ENCODE measurements around the gene NR1I2.

The NR1I2 gene

GRCh38 chr3:119826711-119827608 is 45.1 kb downstream of the NR1I2 start:
- Histone ChIP-seq H3K9me3 (ENCODE audit: control insufficient read depth, low read depth, low read length) (no peaks in the 10 kb centered on the region), H3K4me3 (ENCODE audit: low read length) (no peak overlapping the region), H3K27me3 (ENCODE audit: control insufficient read depth, insufficient read depth, low read length) (no peaks in the 10 kb centered on the region), H3K9ac (ENCODE audit: low read length) (no peak overlapping the region), H3K4me1 (ENCODE audit: control insufficient read depth, low read depth, low read length) (peaks cover 29% of the 10 kb centered on the region), H3K27ac (ENCODE audit: low read length) (no peak overlapping the region), H3K36me3 (ENCODE audit: control insufficient read depth, low read depth, low read length) (no peaks in the 10 kb centered on the region)

GRCh38 chr3:119829420-119829819 is 47.5 kb downstream of the NR1I2 start:
- peaks cover 29% of the 10 kb centered on the region for H3K4me1 ChIP-seq (ENCODE audit: control insufficient read depth, low read depth, low read length)
- no peak overlapping the region for H3K4me3 ChIP-seq (ENCODE audit: low read length)
- no peaks in the 10 kb centered on the region for H3K27me3 ChIP-seq (ENCODE audit: control insufficient read depth, insufficient read depth, low read length)
- no peak overlapping the region for H3K9ac ChIP-seq (ENCODE audit: low read length)
- H3K27ac ChIP-seq (ENCODE audit: low read length) = no peak overlapping the region
- H3K9me3 ChIP-seq (ENCODE audit: control insufficient read depth, low read depth, low read length) = no peaks in the 10 kb centered on the region
- H3K36me3 ChIP-seq (ENCODE audit: control insufficient read depth, low read depth, low read length) = no peaks in the 10 kb centered on the region

DNA sequence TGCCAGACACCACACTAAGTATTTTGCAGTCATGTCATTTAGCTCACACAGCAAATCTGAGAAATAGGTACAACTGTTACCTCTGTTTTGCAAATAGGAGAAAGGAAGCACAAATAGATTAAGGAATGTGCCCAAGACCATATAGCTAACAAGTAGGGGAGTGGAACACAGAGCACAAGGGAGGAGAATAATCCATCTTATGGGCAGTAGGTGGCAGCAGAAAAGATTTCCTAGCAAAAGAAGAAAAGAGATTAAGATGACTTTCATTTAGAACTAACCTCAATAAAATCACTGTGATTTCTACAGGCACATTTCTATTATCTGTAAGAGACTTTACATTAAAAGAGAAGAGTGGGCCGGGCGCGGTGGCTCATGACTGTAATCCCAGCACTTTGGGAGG is 49.1 kb downstream of the NR1I2 start:
- no peaks in the 10 kb centered on the region for H3K36me3 ChIP-seq (ENCODE audit: control insufficient read depth, low read depth, low read length)
- no peaks in the 10 kb centered on the region for H3K27me3 ChIP-seq (ENCODE audit: control insufficient read depth, insufficient read depth, low read length)

DNA sequence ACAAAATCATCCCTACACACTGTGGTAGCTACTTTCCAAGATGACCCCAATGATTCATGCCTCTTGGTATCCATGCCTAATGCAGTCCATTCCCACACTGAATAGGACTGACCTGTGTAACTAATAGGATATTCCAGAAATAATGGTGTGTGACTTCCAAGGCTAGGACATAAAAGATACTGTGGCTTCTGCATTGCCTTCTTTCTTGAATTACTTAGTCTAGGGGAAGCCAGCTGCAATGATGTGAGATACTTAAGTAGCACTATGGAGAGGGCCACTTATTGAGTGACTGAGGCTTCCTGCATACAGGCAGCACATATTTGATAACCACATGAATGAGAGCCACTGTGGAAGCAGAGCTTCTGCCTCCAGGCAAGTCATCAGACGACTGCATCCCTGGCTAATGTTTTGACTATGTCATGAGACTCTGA is 50.1 kb downstream of the NR1I2 start:
- Histone ChIP-seq H3K36me3 (ENCODE audit: control insufficient read depth, low read depth, low read length) (no peaks in the 10 kb centered on the region), H3K27me3 (ENCODE audit: control insufficient read depth, insufficient read depth, low read length) (no peaks in the 10 kb centered on the region), H3K9me3 (ENCODE audit: control insufficient read depth, low read depth, low read length) (no peaks in the 10 kb centered on the region), H3K4me3 (ENCODE audit: low read length) (no peak overlapping the region), H3K9ac (ENCODE audit: low read length) (no peak overlapping the region), H3K27ac (ENCODE audit: low read length) (no peak overlapping the region), H3K4me1 (ENCODE audit: control insufficient read depth, low read depth, low read length) (peaks cover 22% of the 10 kb centered on the region)

More for the DNA sequence above, 49.1 kb downstream of the NR1I2 start:
- Histone ChIP-seq H3K27ac (ENCODE audit: low read length) (no peak overlapping the region), H3K9ac (ENCODE audit: low read length) (no peak overlapping the region), H3K4me1 (ENCODE audit: control insufficient read depth, low read depth, low read length) (peaks cover 25% of the 10 kb centered on the region), H3K4me3 (ENCODE audit: low read length) (no peak overlapping the region), H3K9me3 (ENCODE audit: control insufficient read depth, low read depth, low read length) (no peaks in the 10 kb centered on the region)

GRCh38 chr3:119834754-119835370 is 53.0 kb downstream of the NR1I2 start:
- H3K27me3 ChIP-seq (ENCODE audit: control insufficient read depth, insufficient read depth, low read length) = no peaks in the 10 kb centered on the region
- H3K27ac ChIP-seq (ENCODE audit: low read length) = no peak overlapping the region
- peaks cover 1% of the 10 kb centered on the region for H3K4me1 ChIP-seq (ENCODE audit: control insufficient read depth, low read depth, low read length)
- no peak overlapping the region for H3K9ac ChIP-seq (ENCODE audit: low read length)
- no peaks in the 10 kb centered on the region for H3K36me3 ChIP-seq (ENCODE audit: control insufficient read depth, low read depth, low read length)
- no peaks in the 10 kb centered on the region for H3K9me3 ChIP-seq (ENCODE audit: control insufficient read depth, low read depth, low read length)
- no peak overlapping the region for H3K4me3 ChIP-seq (ENCODE audit: low read length)

GRCh38 chr3:119835556-119835955 is 53.7 kb downstream of the NR1I2 start:
- Histone ChIP-seq H3K4me1 (ENCODE audit: control insufficient read depth, low read depth, low read length) (no peaks in the 10 kb centered on the region), H3K4me3 (ENCODE audit: low read length) (no peak overlapping the region), H3K36me3 (ENCODE audit: control insufficient read depth, low read depth, low read length) (no peaks in the 10 kb centered on the region), H3K9ac (ENCODE audit: low read length) (no peak overlapping the region), H3K9me3 (ENCODE audit: control insufficient read depth, low read depth, low read length) (no peaks in the 10 kb centered on the region), H3K27ac (ENCODE audit: low read length) (no peak overlapping the region), H3K27me3 (ENCODE audit: control insufficient read depth, insufficient read depth, low read length) (no peaks in the 10 kb centered on the region)

GRCh38 chr3:119841808-119842471 is 60.0 kb downstream of the NR1I2 start:
- no peaks in the 10 kb centered on the region for H3K27me3 ChIP-seq (ENCODE audit: control insufficient read depth, insufficient read depth, low read length)
- H3K4me1 ChIP-seq (ENCODE audit: control insufficient read depth, low read depth, low read length) = no peaks in the 10 kb centered on the region
- H3K9me3 ChIP-seq (ENCODE audit: control insufficient read depth, low read depth, low read length) = no peaks in the 10 kb centered on the region
- no peak overlapping the region for H3K27ac ChIP-seq (ENCODE audit: low read length)
- H3K36me3 ChIP-seq (ENCODE audit: control insufficient read depth, low read depth, low read length) = no peaks in the 10 kb centered on the region
- no peak overlapping the region for H3K4me3 ChIP-seq (ENCODE audit: low read length)
- H3K9ac ChIP-seq (ENCODE audit: low read length) = no peak overlapping the region

DNA sequence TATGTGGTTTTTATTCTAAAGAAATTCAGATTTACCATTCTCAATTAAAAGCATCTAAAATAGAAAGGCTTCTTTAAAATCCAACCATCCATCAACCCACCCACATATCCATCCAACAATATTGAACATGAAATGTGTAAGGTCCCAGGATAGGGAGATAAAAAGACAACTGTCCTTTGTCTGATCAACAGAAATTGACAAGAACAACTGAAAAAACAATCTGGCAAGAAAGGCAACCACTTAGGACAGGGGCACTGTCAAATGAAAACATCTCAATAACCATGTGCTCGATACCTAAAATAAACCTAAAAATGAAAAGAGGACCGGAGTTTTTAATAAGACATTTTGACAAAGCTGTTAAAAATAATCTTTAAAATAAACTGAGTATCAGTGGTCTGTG is 67.2 kb downstream of the NR1I2 start:
- no peaks in the 10 kb centered on the region for H3K36me3 ChIP-seq (ENCODE audit: control insufficient read depth, low read depth, low read length)
- no peak overlapping the region for H3K4me3 ChIP-seq (ENCODE audit: low read length)
- no peak overlapping the region for H3K9ac ChIP-seq (ENCODE audit: low read length)
- H3K27ac ChIP-seq (ENCODE audit: low read length) = no peak overlapping the region
- H3K27me3 ChIP-seq (ENCODE audit: control insufficient read depth, insufficient read depth, low read length) = no peaks in the 10 kb centered on the region
- H3K9me3 ChIP-seq (ENCODE audit: control insufficient read depth, low read depth, low read length) = no peaks in the 10 kb centered on the region
- H3K4me1 ChIP-seq (ENCODE audit: control insufficient read depth, low read depth, low read length) = no peaks in the 10 kb centered on the region

- Histone ChIP-seq H3K4me3 (ENCODE audit: low read length) (no peak overlapping the region), H3K36me3 (ENCODE audit: control insufficient read depth, low read depth, low read length) (no peaks in the 10 kb centered on the region), H3K9ac (ENCODE audit: low read length) (no peak overlapping the region), H3K4me1 (ENCODE audit: control insufficient read depth, low read depth, low read length) (no peaks in the 10 kb centered on the region), H3K27ac (ENCODE audit: low read length) (no peak overlapping the region), H3K9me3 (ENCODE audit: control insufficient read depth, low read depth, low read length) (peaks cover 5% of the 10 kb centered on the region), H3K27me3 (ENCODE audit: control insufficient read depth, insufficient read depth, low read length) (no peaks in the 10 kb centered on the region)
Observed at GRCh38 chr3:119856695-119857094, 74.8 kb downstream of the NR1I2 start.

GRCh38 chr3:119858957-119859356 is 77.1 kb downstream of the NR1I2 start:
- H3K4me1 ChIP-seq (ENCODE audit: control insufficient read depth, low read depth, low read length) = no peaks in the 10 kb centered on the region
- H3K27ac ChIP-seq (ENCODE audit: low read length) = no peak overlapping the region
- H3K27me3 ChIP-seq (ENCODE audit: control insufficient read depth, insufficient read depth, low read length) = no peaks in the 10 kb centered on the region
- H3K4me3 ChIP-seq (ENCODE audit: low read length) = no peak overlapping the region
- H3K36me3 ChIP-seq (ENCODE audit: control insufficient read depth, low read depth, low read length) = peaks cover 11% of the 10 kb centered on the region
- no peak overlapping the region for H3K9ac ChIP-seq (ENCODE audit: low read length)
- H3K9me3 ChIP-seq (ENCODE audit: control insufficient read depth, low read depth, low read length) = peaks cover 5% of the 10 kb centered on the region

DNA sequence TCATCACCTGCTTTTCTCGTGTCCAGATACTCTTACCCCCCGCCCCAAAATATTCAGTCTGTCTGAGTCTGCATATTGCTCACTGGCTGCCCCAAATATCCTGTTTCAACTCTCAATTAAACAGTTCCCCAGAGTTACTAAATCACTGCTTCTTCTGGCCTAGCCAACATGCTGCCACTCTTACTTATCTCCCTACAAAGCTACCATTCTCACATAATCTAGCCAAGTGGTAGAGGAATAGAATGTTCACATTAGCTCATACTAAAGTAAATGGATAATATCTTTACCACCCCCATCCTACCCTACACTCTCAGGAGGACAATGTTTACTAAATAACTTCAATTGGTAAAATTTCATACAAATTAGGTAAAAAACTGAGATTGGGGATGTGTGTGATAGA is 77.8 kb downstream of the NR1I2 start:
- H3K9me3 ChIP-seq (ENCODE audit: control insufficient read depth, low read depth, low read length) = peaks cover 5% of the 10 kb centered on the region
- peaks cover 11% of the 10 kb centered on the region for H3K36me3 ChIP-seq (ENCODE audit: control insufficient read depth, low read depth, low read length)
- H3K27me3 ChIP-seq (ENCODE audit: control insufficient read depth, insufficient read depth, low read length) = no peaks in the 10 kb centered on the region
- H3K27ac ChIP-seq (ENCODE audit: low read length) = no peak overlapping the region
- H3K4me3 ChIP-seq (ENCODE audit: low read length) = no peak overlapping the region
- H3K4me1 ChIP-seq (ENCODE audit: control insufficient read depth, low read depth, low read length) = no peaks in the 10 kb centered on the region
- no peak overlapping the region for H3K9ac ChIP-seq (ENCODE audit: low read length)
